ENCODE results near the gene CHST3. TPM values are rescaled to one million over a fixed set of nuclear protein-coding genes. Genes with fewer than 3 reads are reported as not detected.
A peak's percentile ranks its signal among the peaks of the same experiment; 100 is the strongest.

Gene CHST3
- total RNA-seq, 1 experiment from 2014 or later, result 29.9 TPM

DNA sequence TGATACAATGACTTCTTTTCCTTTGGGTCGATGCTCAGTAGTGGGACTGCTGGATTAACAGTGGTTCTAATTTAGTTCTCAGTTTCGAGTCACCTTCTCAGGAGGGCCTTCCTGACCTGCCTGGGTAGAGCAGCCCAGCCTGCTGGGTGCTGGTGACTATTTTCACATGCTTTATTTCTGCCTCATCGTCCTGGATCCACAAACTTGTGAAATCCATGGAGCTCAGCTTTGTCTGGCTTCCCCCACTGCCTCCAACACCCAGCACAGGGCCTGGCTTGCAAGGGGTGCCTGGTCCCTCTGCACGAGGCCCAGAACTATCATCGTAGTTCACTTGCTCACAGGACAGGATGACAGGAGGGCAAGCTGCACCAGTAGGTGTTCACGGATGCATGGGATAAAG lies 77.3 kb downstream of the CHST3 start:
- in situ Hi-C loops (cut with HindIII; ENCODE audit: low sequenced_read_pairs), result no loop called here
- no peak for DNase-seq (ENCODE audit: low spot score)

GRCh38 chr10:72043016-72043834 lies 79.0 kb downstream of the CHST3 start:
- no peak for DNase-seq (ENCODE audit: low spot score)
- in situ Hi-C loops (cut with HindIII; ENCODE audit: low sequenced_read_pairs), result no loop called here

- in situ Hi-C loops (cut with HindIII; ENCODE audit: low sequenced_read_pairs), result no loop called here
- DNase-seq (ENCODE audit: low spot score), result peak; percentile 75
Observed at GRCh38 chr10:72044417-72045041, 80.3 kb downstream of the CHST3 start.

DNA sequence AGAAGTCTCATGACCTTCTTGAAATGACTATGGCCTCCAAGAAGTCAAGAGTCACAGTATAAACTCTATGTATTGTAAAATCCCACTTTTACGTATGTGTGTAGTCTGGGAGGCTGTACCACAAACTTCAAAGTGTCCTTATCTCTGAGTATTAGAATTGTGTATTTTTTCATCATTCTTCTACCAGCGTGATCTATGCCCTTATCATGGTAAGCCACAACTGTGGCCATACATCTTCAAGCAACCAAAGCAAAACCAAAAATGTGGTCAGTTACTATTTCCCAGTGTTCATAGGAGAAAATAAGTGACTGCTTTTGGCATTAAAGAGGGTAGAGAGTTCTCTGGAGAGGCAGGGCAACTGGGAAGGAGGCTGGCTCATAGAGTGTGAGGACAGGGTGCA lies 81.4 kb downstream of the CHST3 start:
- DNase-seq (ENCODE audit: low spot score), result no peak
- in situ Hi-C loops (cut with HindIII; ENCODE audit: low sequenced_read_pairs), result no loop called here

GRCh38 chr10:72048450-72049124 lies 84.4 kb downstream of the CHST3 start:
- DNase-seq (ENCODE audit: low spot score), result peak; percentile 97
- in situ Hi-C loops (cut with HindIII; ENCODE audit: low sequenced_read_pairs), result no loop called here

DNA sequence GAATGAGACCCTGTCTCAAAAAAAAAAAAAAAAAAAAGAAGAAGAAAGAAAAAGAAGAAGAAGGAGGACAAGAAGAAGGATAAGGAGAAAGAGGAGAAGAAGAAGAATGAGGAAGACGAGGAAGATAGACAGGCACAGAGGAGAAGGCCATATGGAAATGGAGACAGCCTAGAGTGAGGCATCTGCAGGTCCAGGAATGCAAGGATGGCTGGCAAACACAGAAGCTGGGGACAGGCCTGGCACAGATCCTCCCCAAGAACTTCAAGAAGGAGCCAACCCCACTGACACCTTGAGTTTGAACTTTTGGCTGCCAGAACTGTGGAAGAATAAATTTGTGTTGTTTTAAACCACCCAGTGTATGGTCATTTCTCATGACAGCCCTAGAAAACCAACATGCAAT lies 85.3 kb downstream of the CHST3 start:
- no peak for DNase-seq (ENCODE audit: low spot score)
- in situ Hi-C loops (cut with HindIII; ENCODE audit: low sequenced_read_pairs), result no loop called here

DNA sequence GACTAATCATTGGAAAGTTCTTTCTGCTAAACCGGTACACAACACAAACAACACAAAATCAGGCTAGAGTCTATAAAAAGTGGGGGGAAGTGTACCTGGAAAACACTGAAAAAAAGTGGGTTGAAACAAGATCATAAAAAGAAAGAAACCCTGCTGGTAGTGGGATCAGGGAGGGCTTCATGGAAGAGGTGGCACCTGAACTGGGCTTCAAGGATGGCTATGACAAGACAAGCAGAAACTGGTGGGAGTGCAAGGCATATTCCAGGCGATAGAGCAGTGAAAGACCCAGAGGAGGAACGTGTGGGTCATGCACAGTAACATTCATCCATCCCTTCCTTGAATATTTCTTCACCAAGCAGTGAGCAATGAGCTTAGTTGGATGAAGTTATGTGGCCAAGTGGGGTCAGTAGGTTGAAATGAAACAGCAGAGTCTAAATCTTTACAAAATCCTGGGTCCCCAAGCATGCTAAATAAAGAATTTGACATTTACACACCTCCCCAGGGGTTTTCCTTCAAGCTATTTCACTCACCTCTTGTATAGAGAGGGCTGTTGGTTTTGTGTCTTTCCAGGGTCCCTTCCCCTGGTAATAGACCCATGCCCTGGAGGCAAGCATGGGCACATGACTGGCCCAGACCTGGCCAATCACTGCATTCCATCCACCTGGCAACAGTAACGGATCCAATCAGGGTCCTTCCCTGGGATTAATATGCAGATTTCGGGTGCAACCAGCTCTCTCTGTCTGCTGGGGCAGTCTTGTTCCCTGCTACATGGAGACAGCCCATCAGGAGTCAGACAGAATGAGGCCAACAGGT lies 86.0 kb downstream of the CHST3 start:
- peak; percentile 21 for DNase-seq (ENCODE audit: low spot score)
- in situ Hi-C loops (cut with HindIII; ENCODE audit: low sequenced_read_pairs), result no loop called here

- DNase-seq (ENCODE audit: low spot score), result no peak
- in situ Hi-C loops (cut with HindIII; ENCODE audit: low sequenced_read_pairs), result no loop called here
Observed at GRCh38 chr10:72050873-72051272, 86.7 kb downstream of the CHST3 start.

DNA sequence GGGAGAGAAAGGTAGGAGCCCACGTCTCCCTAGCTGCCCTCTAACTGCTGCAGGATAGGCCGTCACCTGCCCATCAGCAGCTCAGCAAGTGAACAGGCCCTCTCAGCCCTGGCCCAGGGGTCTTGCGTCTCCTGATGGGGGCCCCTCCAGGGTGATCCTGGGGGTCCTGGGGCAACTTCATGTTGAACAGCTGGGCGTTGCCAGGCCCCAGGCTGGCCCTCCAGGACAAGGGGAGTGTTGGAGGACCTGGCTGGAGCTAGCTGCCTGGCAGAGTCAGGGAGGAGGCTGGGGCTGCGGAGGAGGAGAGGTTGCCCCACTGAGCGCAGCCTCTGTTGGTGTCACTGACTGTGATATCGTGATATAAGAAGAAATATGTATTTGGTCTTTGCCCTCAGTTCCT lies 89.5 kb downstream of the CHST3 start:
- DNase-seq (ENCODE audit: low spot score), result no peak
- in situ Hi-C loops (cut with HindIII; ENCODE audit: low sequenced_read_pairs), result no loop called here

GRCh38 chr10:72056113-72056512 lies 91.9 kb downstream of the CHST3 start:
- in situ Hi-C loops (cut with HindIII; ENCODE audit: low sequenced_read_pairs), result no loop called here
- peak; percentile 43 for DNase-seq (ENCODE audit: low spot score)

DNA sequence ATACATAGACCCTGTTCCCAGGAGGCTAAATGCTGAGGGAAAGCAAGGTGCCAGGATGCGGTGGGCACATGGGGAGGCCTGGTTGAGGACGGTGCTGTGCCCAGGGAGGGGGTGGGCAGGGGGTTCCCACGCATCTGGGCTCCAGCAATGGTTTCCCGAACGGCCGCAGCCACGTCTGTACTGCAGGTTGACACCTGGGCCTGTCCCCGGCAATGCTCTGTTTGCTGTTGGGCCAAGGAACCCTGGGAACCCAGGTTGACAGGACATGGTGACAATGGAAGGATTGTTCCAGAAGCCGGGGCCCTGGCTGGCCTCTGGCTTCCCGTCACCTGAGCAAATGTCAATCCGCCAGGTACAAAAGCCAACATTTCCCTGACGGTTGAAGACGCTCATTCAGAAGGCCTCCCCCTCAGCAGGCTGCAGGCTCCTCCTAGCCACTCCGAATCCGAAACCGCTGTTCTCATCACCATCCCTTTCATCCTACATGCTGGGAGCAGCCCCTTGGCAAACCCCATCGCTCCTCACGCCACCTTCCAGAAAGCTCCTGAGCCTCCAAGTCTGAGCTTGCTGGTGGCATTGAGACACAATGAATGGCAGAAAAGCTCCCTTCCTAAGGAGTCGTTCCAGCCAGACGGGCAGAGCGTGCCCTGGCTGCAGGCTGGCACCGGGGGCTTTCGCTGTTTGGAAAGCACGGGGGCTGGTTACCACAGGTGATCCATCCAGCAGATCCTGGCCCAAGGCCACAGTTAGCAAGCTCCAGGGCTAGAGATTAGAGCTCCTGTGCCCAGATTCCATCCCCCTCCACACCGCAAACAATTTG lies 92.9 kb downstream of the CHST3 start:
- in situ Hi-C loops (cut with HindIII; ENCODE audit: low sequenced_read_pairs), result no loop called here
- DNase-seq (ENCODE audit: low spot score), result peak; percentile 46

GRCh38 chr10:72058347-72058898 lies 94.2 kb downstream of the CHST3 start:
- in situ Hi-C loops (cut with HindIII; ENCODE audit: low sequenced_read_pairs), result no loop called here
- DNase-seq (ENCODE audit: low spot score), result no peak

DNA sequence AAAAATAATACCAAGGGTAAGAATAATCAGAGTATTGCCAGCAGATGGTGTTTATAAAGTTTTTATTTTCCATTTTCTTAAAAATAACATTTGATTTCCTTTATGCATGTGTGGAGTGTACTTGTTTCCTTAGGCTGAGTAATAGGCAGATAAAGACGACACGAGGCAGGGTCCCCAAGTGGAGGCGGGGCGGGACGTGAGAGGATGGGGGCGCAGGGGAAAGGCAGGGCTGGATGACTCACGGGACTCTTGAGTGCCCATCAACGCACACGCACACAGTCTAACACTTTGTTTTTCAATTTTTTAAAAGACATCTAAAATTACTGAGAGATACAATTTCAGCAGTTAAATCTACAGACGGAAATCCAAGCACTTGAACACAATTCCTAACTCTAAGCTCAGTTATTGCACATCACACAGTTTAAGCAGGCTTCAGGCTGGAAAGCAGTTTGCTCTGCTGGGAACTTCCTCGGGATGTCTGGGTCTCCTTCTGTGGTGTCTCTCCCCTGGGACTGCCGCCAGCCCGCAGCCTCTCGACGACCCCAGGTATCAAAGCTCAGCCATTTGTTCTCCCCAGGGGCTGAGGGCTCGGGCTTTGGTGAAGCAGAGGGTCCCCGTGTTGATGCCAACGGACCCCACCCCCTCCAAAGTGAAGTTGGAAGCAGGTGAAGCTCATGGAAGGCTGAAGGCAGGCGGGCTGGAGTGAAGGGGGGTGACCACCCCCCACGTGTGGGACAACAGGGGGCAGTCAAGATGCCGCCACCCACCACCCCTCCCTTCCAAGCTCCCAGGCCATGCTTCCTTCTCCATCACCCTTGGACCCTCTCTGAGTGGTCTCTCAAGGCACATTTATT lies 95.0 kb downstream of the CHST3 start:
- in situ Hi-C loops (cut with HindIII; ENCODE audit: low sequenced_read_pairs), result no loop called here
- no peak for DNase-seq (ENCODE audit: low spot score)

GRCh38 chr10:72059843-72060822 lies 95.9 kb downstream of the CHST3 start:
- DNase-seq (ENCODE audit: low spot score), result no peak
- in situ Hi-C loops (cut with HindIII; ENCODE audit: low sequenced_read_pairs), result no loop called here

- in situ Hi-C loops (cut with HindIII; ENCODE audit: low sequenced_read_pairs), result no loop called here
- DNase-seq (ENCODE audit: low spot score), result peak; percentile 10
Observed at GRCh38 chr10:72061491-72061890, 97.3 kb downstream of the CHST3 start.

DNA sequence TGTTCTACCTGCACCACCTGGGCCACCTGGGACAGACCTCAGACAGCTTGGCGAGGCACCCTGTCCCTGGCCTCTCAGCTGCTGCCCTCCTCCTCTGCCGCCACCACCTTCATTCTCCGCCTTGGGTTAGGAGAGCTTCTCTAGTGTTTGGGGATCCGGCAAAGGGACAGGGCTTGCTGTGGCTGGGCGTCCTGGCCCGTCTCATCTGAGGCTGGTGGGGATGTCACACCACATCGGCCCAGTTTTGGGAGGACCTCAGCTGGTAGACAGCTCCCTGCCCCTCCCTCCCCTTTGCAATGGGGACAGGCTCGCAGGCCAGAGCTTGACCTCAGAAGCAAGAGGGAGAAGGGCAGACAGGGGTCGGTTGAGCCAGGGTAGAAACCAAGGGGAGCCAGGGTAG lies 97.7 kb downstream of the CHST3 start:
- in situ Hi-C loops (cut with HindIII; ENCODE audit: low sequenced_read_pairs), result no loop called here
- no peak for DNase-seq (ENCODE audit: low spot score)

Data from G401 (cell line).